ENCODE results near the gene PRTFDC1.
"Not testable (repeated sequence)": the region's sequence is repeated elsewhere in the genome, so short reads cannot be mapped to it uniquely, and the experiment has no call there.

The PRTFDC1 gene

GRCh38 chr10:24928163-24928562, 24.2 kb downstream of the PRTFDC1 start:
- Histone ChIP-seq H3K4me3 (ENCODE audit: low read depth, low read length) (no peak overlapping the region), H3K27ac (ENCODE audit: low read depth, low read length) (no peak overlapping the region), H3K36me3 (ENCODE audit: control insufficient read depth, insufficient read depth, low read length) (no peaks in the 10 kb centered on the region), H3K4me1 (ENCODE audit: control insufficient read depth, insufficient read depth, low read length) (no peaks in the 10 kb centered on the region), H3K9ac (ENCODE audit: low read length) (no peak overlapping the region), H3K27me3 (ENCODE audit: control insufficient read depth, insufficient read depth, low read length) (no peaks in the 10 kb centered on the region), H3K9me3 (ENCODE audit: control insufficient read depth, insufficient read depth, low read depth, low read length) (no peaks in the 10 kb centered on the region)

- Histone ChIP-seq H3K9me3 (ENCODE audit: control insufficient read depth, insufficient read depth, low read depth, low read length) (0 out of 2 replicates have a peak, but pooled peaks cover 3% of the 10 kb centered on the region), H3K36me3 (ENCODE audit: control insufficient read depth, insufficient read depth, low read length) (no peaks in the 10 kb centered on the region), H3K4me1 (ENCODE audit: control insufficient read depth, insufficient read depth, low read length) (0 out of 2 replicates have a peak, but pooled peaks cover under 1% of the 10 kb centered on the region), H3K9ac (ENCODE audit: low read length) (no peak overlapping the region), H3K27me3 (ENCODE audit: control insufficient read depth, insufficient read depth, low read length) (no peaks in the 10 kb centered on the region), H3K27ac (ENCODE audit: low read depth, low read length) (no peak overlapping the region), H3K4me3 (ENCODE audit: low read depth, low read length) (no peak overlapping the region)
Measured at GRCh38 chr10:24926557-24926956, 25.8 kb downstream of the PRTFDC1 start.

- H3K4me3 ChIP-seq (ENCODE audit: low read depth, low read length), result no peak overlapping the region
- H3K9ac ChIP-seq (ENCODE audit: low read length), result no peak overlapping the region
- no peaks in the 10 kb centered on the region for H3K27me3 ChIP-seq (ENCODE audit: control insufficient read depth, insufficient read depth, low read length)
- H3K36me3 ChIP-seq (ENCODE audit: control insufficient read depth, insufficient read depth, low read length), result no peaks in the 10 kb centered on the region
- no peak overlapping the region for H3K27ac ChIP-seq (ENCODE audit: low read depth, low read length)
- H3K9me3 ChIP-seq (ENCODE audit: control insufficient read depth, insufficient read depth, low read depth, low read length), result 0 out of 2 replicates have a peak, but pooled peaks cover 3% of the 10 kb centered on the region
- peaks cover 5% of the 10 kb centered on the region for H3K4me1 ChIP-seq (ENCODE audit: control insufficient read depth, insufficient read depth, low read length)
Measured at GRCh38 chr10:24925799-24926198, 26.6 kb downstream of the PRTFDC1 start.

- H3K27me3 ChIP-seq (ENCODE audit: control insufficient read depth, insufficient read depth, low read length); H3K36me3 ChIP-seq (ENCODE audit: control insufficient read depth, insufficient read depth, low read length); H3K4me3 ChIP-seq (ENCODE audit: low read depth, low read length); H3K9me3 ChIP-seq (ENCODE audit: control insufficient read depth, insufficient read depth, low read depth, low read length); H3K27ac ChIP-seq (ENCODE audit: low read depth, low read length); H3K4me1 ChIP-seq (ENCODE audit: control insufficient read depth, insufficient read depth, low read length); H3K9ac ChIP-seq (ENCODE audit: low read length): not testable (repeated sequence)
Measured at GRCh38 chr10:24924483-24924882, 27.9 kb downstream of the PRTFDC1 start.

- H3K27ac ChIP-seq (ENCODE audit: low read depth, low read length); H3K27me3 ChIP-seq (ENCODE audit: control insufficient read depth, insufficient read depth, low read length): not testable (repeated sequence)
Measured at GRCh38 chr10:24922222-24922868, 30.1 kb downstream of the PRTFDC1 start.

GRCh38 chr10:24920907-24921881, 31.2 kb downstream of the PRTFDC1 start:
- 0 out of 2 replicates have a peak, but pooled peaks cover 5% of the 10 kb centered on the region for H3K9me3 ChIP-seq (ENCODE audit: control insufficient read depth, insufficient read depth, low read depth, low read length)
- H3K4me1 ChIP-seq (ENCODE audit: control insufficient read depth, insufficient read depth, low read length), result peaks cover 5% of the 10 kb centered on the region
- no peak overlapping the region for H3K9ac ChIP-seq (ENCODE audit: low read length)
- no peaks in the 10 kb centered on the region for H3K36me3 ChIP-seq (ENCODE audit: control insufficient read depth, insufficient read depth, low read length)
- no peaks in the 10 kb centered on the region for H3K27me3 ChIP-seq (ENCODE audit: control insufficient read depth, insufficient read depth, low read length)
- H3K4me3 ChIP-seq (ENCODE audit: low read depth, low read length), result no peak overlapping the region
- H3K27ac ChIP-seq (ENCODE audit: low read depth, low read length), result peak overlapping the region; percentile 20; the same call in 1 of the 2 replicates

More at GRCh38 chr10:24922222-24922868, 30.1 kb downstream of the PRTFDC1 start:
- not testable (repeated sequence) for H3K9me3 ChIP-seq (ENCODE audit: control insufficient read depth, insufficient read depth, low read depth, low read length); H3K4me3 ChIP-seq (ENCODE audit: low read depth, low read length); H3K36me3 ChIP-seq (ENCODE audit: control insufficient read depth, insufficient read depth, low read length); H3K9ac ChIP-seq (ENCODE audit: low read length); H3K4me1 ChIP-seq (ENCODE audit: control insufficient read depth, insufficient read depth, low read length)

GRCh38 chr10:24920192-24920591, 32.2 kb downstream of the PRTFDC1 start:
- H3K27ac ChIP-seq (ENCODE audit: low read depth, low read length); H3K4me1 ChIP-seq (ENCODE audit: control insufficient read depth, insufficient read depth, low read length); H3K9me3 ChIP-seq (ENCODE audit: control insufficient read depth, insufficient read depth, low read depth, low read length); H3K27me3 ChIP-seq (ENCODE audit: control insufficient read depth, insufficient read depth, low read length); H3K9ac ChIP-seq (ENCODE audit: low read length); H3K4me3 ChIP-seq (ENCODE audit: low read depth, low read length); H3K36me3 ChIP-seq (ENCODE audit: control insufficient read depth, insufficient read depth, low read length): not testable (repeated sequence)

GRCh38 chr10:24919629-24920028, 32.8 kb downstream of the PRTFDC1 start:
- H3K27me3 ChIP-seq (ENCODE audit: control insufficient read depth, insufficient read depth, low read length); H3K36me3 ChIP-seq (ENCODE audit: control insufficient read depth, insufficient read depth, low read length); H3K27ac ChIP-seq (ENCODE audit: low read depth, low read length); H3K9ac ChIP-seq (ENCODE audit: low read length); H3K9me3 ChIP-seq (ENCODE audit: control insufficient read depth, insufficient read depth, low read depth, low read length); H3K4me3 ChIP-seq (ENCODE audit: low read depth, low read length); H3K4me1 ChIP-seq (ENCODE audit: control insufficient read depth, insufficient read depth, low read length): not testable (repeated sequence)

GRCh38 chr10:24917979-24918378, 34.4 kb downstream of the PRTFDC1 start:
- H3K9me3 ChIP-seq (ENCODE audit: control insufficient read depth, insufficient read depth, low read depth, low read length), result 0 out of 2 replicates have a peak, but pooled peaks cover 4% of the 10 kb centered on the region
- H3K27ac ChIP-seq (ENCODE audit: low read depth, low read length), result no peak overlapping the region
- H3K4me3 ChIP-seq (ENCODE audit: low read depth, low read length), result no peak overlapping the region
- no peak overlapping the region for H3K9ac ChIP-seq (ENCODE audit: low read length)
- no peaks in the 10 kb centered on the region for H3K36me3 ChIP-seq (ENCODE audit: control insufficient read depth, insufficient read depth, low read length)
- H3K27me3 ChIP-seq (ENCODE audit: control insufficient read depth, insufficient read depth, low read length), result no peaks in the 10 kb centered on the region
- peaks cover 5% of the 10 kb centered on the region for H3K4me1 ChIP-seq (ENCODE audit: control insufficient read depth, insufficient read depth, low read length)

GRCh38 chr10:24917493-24917892, 34.9 kb downstream of the PRTFDC1 start:
- Histone ChIP-seq H3K27me3 (ENCODE audit: control insufficient read depth, insufficient read depth, low read length) (no peaks in the 10 kb centered on the region), H3K9me3 (ENCODE audit: control insufficient read depth, insufficient read depth, low read depth, low read length) (0 out of 2 replicates have a peak, but pooled peaks cover 2% of the 10 kb centered on the region), H3K36me3 (ENCODE audit: control insufficient read depth, insufficient read depth, low read length) (no peaks in the 10 kb centered on the region), H3K27ac (ENCODE audit: low read depth, low read length) (no peak overlapping the region), H3K4me3 (ENCODE audit: low read depth, low read length) (no peak overlapping the region), H3K4me1 (ENCODE audit: control insufficient read depth, insufficient read depth, low read length) (peaks cover 5% of the 10 kb centered on the region), H3K9ac (ENCODE audit: low read length) (no peak overlapping the region)

GRCh38 chr10:24916365-24916764, 36.0 kb downstream of the PRTFDC1 start:
- H3K9me3 ChIP-seq (ENCODE audit: control insufficient read depth, insufficient read depth, low read depth, low read length), result 0 out of 2 replicates have a peak, but pooled peaks cover 2% of the 10 kb centered on the region
- no peaks in the 10 kb centered on the region for H3K36me3 ChIP-seq (ENCODE audit: control insufficient read depth, insufficient read depth, low read length)
- H3K9ac ChIP-seq (ENCODE audit: low read length), result no peak overlapping the region
- H3K4me1 ChIP-seq (ENCODE audit: control insufficient read depth, insufficient read depth, low read length), result peaks cover 3% of the 10 kb centered on the region
- H3K27me3 ChIP-seq (ENCODE audit: control insufficient read depth, insufficient read depth, low read length), result no peaks in the 10 kb centered on the region
- no peak overlapping the region for H3K27ac ChIP-seq (ENCODE audit: low read depth, low read length)
- no peak overlapping the region for H3K4me3 ChIP-seq (ENCODE audit: low read depth, low read length)

Measured in HUES6 (cell line).